ENCODE measurements around the gene PPP3R2.
"Not testable (repeated sequence)": the region's sequence is repeated elsewhere in the genome, so short reads cannot be mapped to it uniquely, and the experiment has no call there.

The PPP3R2 gene

DNA sequence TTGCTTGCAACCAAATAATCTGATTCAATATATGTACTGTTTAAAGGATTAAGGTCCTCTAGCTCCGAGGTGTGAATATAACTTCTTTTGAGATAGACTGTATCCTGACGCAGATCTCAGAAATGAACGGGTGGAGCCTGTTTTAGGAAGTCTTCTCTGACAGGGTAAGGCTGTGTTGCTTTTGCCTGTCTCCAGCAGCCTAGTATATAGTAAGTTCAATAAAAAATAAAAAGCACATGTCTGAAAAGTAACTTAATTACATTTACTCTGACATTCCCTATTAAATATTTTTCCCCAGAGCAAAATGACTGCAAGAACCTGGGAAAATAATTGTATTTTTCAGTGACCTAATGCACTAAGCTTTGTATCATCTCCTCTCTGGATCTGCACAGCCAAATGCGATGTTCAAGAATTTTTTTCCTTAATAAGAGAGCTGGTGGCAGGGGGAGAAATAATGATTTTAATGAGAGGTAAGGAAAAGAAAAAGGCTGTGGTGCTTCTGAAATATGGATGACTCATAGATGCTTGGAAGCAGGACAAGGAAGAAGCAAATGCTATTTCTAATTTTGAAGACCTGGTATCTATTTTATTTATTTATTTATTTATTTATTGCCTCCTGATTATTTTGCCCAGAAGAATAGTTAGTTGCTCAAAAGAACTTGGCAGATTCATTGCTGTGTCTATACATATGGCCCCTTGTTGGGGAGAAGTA lies 7.3 kb downstream of the PPP3R2 start:
- DNase-seq = no peak

- no peak for DNase-seq
These were observed 8.1 kb downstream of the PPP3R2 start for GRCh38 chr9:101586651-101587050.

GRCh38 chr9:101585740-101586139 lies 9.0 kb downstream of the PPP3R2 start:
- no peak for DNase-seq

- no peak for DNase-seq
These were observed 12.2 kb downstream of the PPP3R2 start for GRCh38 chr9:101582553-101582952.

DNA sequence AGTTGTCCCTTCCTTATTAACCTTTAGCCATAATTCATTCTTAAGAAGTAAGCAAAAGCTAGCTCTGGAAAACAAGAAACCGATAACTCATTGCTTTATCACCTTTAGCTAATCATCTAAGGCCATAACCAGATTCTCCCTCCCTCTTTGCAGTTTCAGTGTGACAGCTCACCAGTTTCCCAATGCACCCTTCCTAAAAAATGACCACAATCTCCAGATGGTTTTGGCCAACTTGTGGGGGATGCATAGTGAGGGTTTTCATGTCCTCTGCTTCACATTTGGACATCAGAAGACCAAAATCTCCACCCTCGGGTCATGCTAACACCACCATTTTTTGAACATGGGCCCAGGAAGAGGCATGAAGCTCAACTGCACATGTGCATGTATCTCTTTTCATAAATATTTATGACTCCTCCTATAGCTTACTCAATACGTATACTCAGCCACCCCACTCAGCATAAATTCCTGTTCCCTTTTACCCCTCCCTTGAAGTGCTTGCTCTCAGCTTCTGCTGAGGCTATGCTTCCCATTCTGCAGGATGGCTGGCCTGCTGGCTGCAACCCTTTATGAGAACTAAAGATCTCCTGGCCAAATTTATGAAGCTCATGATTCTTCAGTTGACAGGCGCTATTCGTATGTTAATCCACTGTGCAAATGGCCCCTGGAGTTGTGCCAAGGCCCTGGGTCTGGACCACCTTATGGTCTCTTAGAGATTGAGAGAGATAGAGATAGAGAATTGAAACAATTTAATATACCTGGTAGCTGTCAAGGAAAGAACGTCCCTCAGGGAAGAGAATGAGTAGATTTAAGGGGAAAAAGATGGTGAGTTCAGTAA lies 14.8 kb downstream of the PPP3R2 start:
- no peak for DNase-seq

DNA sequence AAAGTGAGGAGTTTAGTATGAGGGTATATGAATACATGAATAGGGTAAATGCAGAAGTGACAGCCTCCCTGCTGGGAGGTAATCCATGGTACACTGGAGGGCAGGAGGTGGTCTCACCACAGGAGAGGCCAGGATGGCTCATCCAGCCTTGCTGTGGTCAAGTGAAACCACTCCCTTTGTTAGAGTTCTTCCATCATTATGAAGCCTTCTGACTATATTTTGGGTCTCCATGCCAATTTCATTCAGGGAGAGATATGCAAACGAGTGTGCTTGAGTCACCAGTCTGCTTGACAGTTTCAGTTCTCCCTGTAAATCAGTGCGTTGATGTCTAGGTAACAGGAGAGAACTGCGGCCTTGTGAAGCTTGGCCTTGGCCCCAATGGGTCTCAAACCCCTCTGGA lies 16.4 kb downstream of the PPP3R2 start:
- no peak for DNase-seq

GRCh38 chr9:101574731-101575333 lies 19.9 kb downstream of the PPP3R2 start:
- DNase-seq = no peak

DNA sequence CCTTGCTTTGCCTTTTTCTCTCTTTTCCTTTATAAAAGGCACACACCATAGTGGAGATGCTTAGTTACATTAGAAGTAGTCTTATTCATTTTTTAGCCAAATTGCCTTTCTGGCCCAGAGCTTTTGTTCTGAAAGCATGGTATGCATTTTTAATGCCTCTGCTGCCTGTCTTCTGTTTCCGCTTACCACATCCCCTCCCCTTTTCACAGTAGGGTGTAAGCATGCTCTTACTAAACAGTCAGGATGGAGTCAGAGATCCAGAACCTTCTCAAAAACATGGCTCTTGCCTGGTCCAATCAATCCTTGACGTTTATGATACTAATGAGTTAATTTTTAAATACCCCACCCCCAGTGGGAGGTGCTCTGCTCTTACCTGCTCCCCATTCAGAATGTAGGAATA lies 22.5 kb downstream of the PPP3R2 start:
- no peak for DNase-seq

DNA sequence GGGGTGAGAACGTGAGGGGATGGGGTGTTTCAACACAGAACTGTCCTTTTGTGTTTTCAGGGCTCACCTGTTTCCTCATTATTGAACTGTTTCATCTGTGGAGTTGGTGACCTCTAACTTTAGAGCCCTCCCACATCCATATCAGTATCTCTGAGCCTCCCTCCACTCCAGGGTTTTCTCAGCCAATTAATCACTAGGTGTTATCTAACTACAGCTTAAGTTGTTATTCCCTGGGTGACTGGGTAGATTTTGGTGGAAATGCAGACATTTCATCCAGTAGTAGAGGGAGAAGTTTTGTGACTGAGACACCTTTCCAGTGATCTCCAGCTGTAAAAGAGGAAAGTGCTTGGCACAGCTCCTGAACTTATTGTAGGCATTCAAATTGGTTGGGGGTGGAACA lies 23.7 kb downstream of the PPP3R2 start:
- DNase-seq = no peak

GRCh38 chr9:101569741-101570501 lies 24.8 kb downstream of the PPP3R2 start:
- no peak for DNase-seq

DNA sequence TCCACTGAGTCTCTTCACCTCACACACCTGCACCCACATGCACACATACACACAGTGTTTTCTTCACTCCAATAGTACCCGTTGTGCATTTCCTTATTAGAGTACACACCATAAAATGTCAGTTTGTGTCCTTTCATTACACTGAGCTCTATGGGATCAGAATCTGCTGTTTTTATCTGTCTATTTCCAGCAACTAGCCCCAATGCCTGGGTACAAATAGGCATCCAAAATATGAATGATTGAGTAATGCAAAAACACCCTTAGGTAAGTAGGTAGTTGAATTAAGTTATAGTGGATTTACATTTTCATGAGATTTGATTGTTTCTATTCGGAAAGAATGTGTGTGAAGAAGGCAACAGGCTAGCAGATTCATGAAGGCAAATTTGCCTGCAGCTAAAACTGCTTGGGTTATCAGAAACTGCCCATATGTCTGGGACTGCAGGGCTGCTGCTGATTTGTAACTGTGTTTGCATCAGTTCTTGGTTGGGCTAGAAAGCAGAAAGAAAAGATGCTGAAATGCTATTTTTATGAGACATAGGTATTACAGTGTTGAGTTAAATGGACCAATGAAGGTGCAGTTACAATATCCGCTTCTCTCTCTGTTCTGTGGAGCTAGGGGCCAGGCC lies 26.9 kb downstream of the PPP3R2 start:
- no peak for DNase-seq

GRCh38 chr9:101566904-101567724 lies 27.7 kb downstream of the PPP3R2 start:
- DNase-seq = no peak

GRCh38 chr9:101564252-101564651 lies 30.5 kb downstream of the PPP3R2 start:
- DNase-seq = no peak

GRCh38 chr9:101562966-101563365 lies 31.8 kb downstream of the PPP3R2 start:
- no peak for DNase-seq

DNA sequence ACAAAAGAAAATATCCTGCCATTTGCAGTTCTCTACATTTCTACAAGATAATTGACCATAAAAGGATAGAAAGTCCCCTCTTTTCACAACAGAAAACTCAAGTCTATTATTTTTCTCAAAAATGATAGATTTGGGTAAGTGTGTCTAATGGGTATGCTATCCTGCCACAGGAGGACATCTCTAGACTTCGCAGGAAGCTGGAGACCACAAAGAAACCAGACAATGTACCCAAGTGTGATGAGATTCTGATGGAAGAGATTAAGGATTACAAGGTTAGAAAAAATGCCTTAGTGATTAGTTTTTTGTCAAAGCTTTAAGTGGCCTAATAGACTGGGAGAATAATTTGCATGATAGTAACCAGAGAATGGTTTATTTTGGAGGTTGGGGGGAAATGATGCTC lies 33.0 kb downstream of the PPP3R2 start:
- no peak for DNase-seq

GRCh38 chr9:101549472-101550098 lies 45.2 kb downstream of the PPP3R2 start:
- not testable (repeated sequence) for DNase-seq

- no peak for DNase-seq
These were observed 51.6 kb downstream of the PPP3R2 start for GRCh38 chr9:101543098-101543735.

All from retina (tissue), 1 donor.